Measurements from ENCODE around the gene UGT1A7. TPM values are rescaled to one million over a fixed set of nuclear protein-coding genes. Genes with fewer than 3 reads are reported as not detected.

UGT1A7 gene
- total and polyA plus RNA-seq, 7 experiments from 2014 or later: not detected

- no peaks in the 10 kb centered on the region for H3K9me3 ChIP-seq (ENCODE audit: control insufficient read depth in 2 of 3, low read length in 3 of 3)
- no peaks in the 10 kb centered on the region for H3K4me1 ChIP-seq (ENCODE audit: control insufficient read depth in 2 of 2, insufficient read depth in 2 of 2, low read length in 2 of 2)
- H3K27ac Mint-ChIP-seq: no peak overlapping the region
- CTCF ChIA-PET: no interaction called here
- intact Hi-C loops (cut with micrococcal nuclease): no loop called here
- H3K4me3 Mint-ChIP-seq: no peak overlapping the region
- no peaks in the 10 kb centered on the region for H3K4me1 Mint-ChIP-seq
- POLR2A ChIA-PET: no interaction called here
- ATAC-seq (no peak), DNase-seq (no peak)
- H3K9me3 Mint-ChIP-seq: peaks cover 0 to 1% (median 0%) of the 10 kb centered on the region in 11 donors
- no peak overlapping the region for H3K27ac ChIP-seq (ENCODE audit: low read depth, low read length)
- H3K27me3 Mint-ChIP-seq: peaks cover 9 to 30% (median 10%) of the 10 kb centered on the region in 5 donors
- H3K36me3 ChIP-seq (ENCODE audit: control insufficient read depth in 2 of 3, insufficient read depth in 3 of 3, low read length in 3 of 3): no peaks in the 10 kb centered on the region
- no peaks in the 10 kb centered on the region for H3K27me3 ChIP-seq (ENCODE audit: control insufficient read depth in 2 of 2, insufficient read depth in 2 of 2, low read length in 2 of 2)
- H3K4me3 ChIP-seq (ENCODE audit: low read length): no peak overlapping the region
- no peaks in the 10 kb centered on the region for H3K36me3 Mint-ChIP-seq
Observed at GRCh38 chr2:233813236-233814055, 131.7 kb downstream of the UGT1A7 start.

GRCh38 chr2:233814056-233814835 is 132.5 kb downstream of the UGT1A7 start:
- Mint-ChIP-seq H3K27me3 (peaks cover 7 to 34% (median 10%) of the 10 kb centered on the region in 5 donors), H3K36me3 (no peaks in the 10 kb centered on the region), H3K4me3 (no peak overlapping the region), H3K9me3 (peaks cover 0 to 1% (median 0%) of the 10 kb centered on the region in 11 donors), H3K27ac (no peak overlapping the region), H3K4me1 (no peaks in the 10 kb centered on the region)
- Histone ChIP-seq H3K27me3 (ENCODE audit: control insufficient read depth in 2 of 2, insufficient read depth in 2 of 2, low read length in 2 of 2) (no peaks in the 10 kb centered on the region), H3K4me3 (ENCODE audit: low read length) (no peak overlapping the region), H3K36me3 (ENCODE audit: control insufficient read depth in 2 of 3, insufficient read depth in 3 of 3, low read length in 3 of 3) (no peaks in the 10 kb centered on the region), H3K27ac (ENCODE audit: low read depth, low read length) (no peak overlapping the region), H3K9me3 (ENCODE audit: control insufficient read depth in 2 of 3, low read length in 3 of 3) (no peaks in the 10 kb centered on the region), H3K4me1 (ENCODE audit: control insufficient read depth in 2 of 2, insufficient read depth in 2 of 2, low read length in 2 of 2) (no peaks in the 10 kb centered on the region)
- ChIA-PET CTCF (no interaction called here), POLR2A (no interaction called here)
- no peak for ATAC-seq
- DNase-seq: no peak
- intact Hi-C loops (cut with micrococcal nuclease): no loop called here

GRCh38 chr2:233815861-233816260 is 134.2 kb downstream of the UGT1A7 start:
- Mint-ChIP-seq H3K4me1 (no peaks in the 10 kb centered on the region), H3K36me3 (no peaks in the 10 kb centered on the region), H3K27ac (no peak overlapping the region), H3K27me3 (peaks cover 4 to 23% (median 5%) of the 10 kb centered on the region in 5 donors), H3K9me3 (peaks cover 0 to 1% (median 0%) of the 10 kb centered on the region in 11 donors), H3K4me3 (no peak overlapping the region)
- intact Hi-C loops (cut with micrococcal nuclease): no loop called here
- CTCF ChIA-PET: no interaction called here
- no peak for DNase-seq
- POLR2A ChIA-PET: no interaction called here
- Histone ChIP-seq H3K4me1 (ENCODE audit: control insufficient read depth in 2 of 2, insufficient read depth in 2 of 2, low read length in 2 of 2) (no peaks in the 10 kb centered on the region), H3K4me3 (ENCODE audit: low read length) (no peak overlapping the region), H3K27me3 (ENCODE audit: control insufficient read depth in 2 of 2, insufficient read depth in 2 of 2, low read length in 2 of 2) (no peaks in the 10 kb centered on the region), H3K36me3 (ENCODE audit: control insufficient read depth in 2 of 3, insufficient read depth in 3 of 3, low read length in 3 of 3) (no peaks in the 10 kb centered on the region), H3K9me3 (ENCODE audit: control insufficient read depth in 2 of 3, low read length in 3 of 3) (no peaks in the 10 kb centered on the region), H3K27ac (ENCODE audit: low read depth, low read length) (no peak overlapping the region)
- ATAC-seq: no peak

GRCh38 chr2:233816334-233816733 is 134.6 kb downstream of the UGT1A7 start:
- Histone ChIP-seq H3K4me1 (ENCODE audit: control insufficient read depth in 2 of 2, insufficient read depth in 2 of 2, low read length in 2 of 2) (no peaks in the 10 kb centered on the region), H3K4me3 (ENCODE audit: low read length) (no peak overlapping the region), H3K9me3 (ENCODE audit: control insufficient read depth in 2 of 3, low read length in 3 of 3) (no peaks in the 10 kb centered on the region), H3K27ac (ENCODE audit: low read depth, low read length) (no peak overlapping the region), H3K36me3 (ENCODE audit: control insufficient read depth in 2 of 3, insufficient read depth in 3 of 3, low read length in 3 of 3) (no peaks in the 10 kb centered on the region), H3K27me3 (ENCODE audit: control insufficient read depth in 2 of 2, insufficient read depth in 2 of 2, low read length in 2 of 2) (no peaks in the 10 kb centered on the region)
- Mint-ChIP-seq H3K36me3 (no peaks in the 10 kb centered on the region), H3K27ac (no peak overlapping the region), H3K4me1 (no peaks in the 10 kb centered on the region), H3K27me3 (peaks cover under 1 to 23% (median 5%) of the 10 kb centered on the region in 5 donors), H3K4me3 (no peak overlapping the region), H3K9me3 (peaks cover 0 to 1% (median 0%) of the 10 kb centered on the region in 11 donors)
- ATAC-seq (no peak), DNase-seq (no peak)
- ChIA-PET POLR2A (no interaction called here), CTCF (no interaction called here)
- intact Hi-C loops (cut with micrococcal nuclease): no loop called here

GRCh38 chr2:233816771-233817170 is 135.1 kb downstream of the UGT1A7 start:
- no peak for DNase-seq
- Mint-ChIP-seq H3K9me3 (peaks cover 0 to 1% (median 0%) of the 10 kb centered on the region in 11 donors), H3K4me1 (no peaks in the 10 kb centered on the region), H3K4me3 (no peak overlapping the region), H3K27me3 (peaks cover 0 to 23% (median 5%) of the 10 kb centered on the region in 5 donors), H3K27ac (no peak overlapping the region), H3K36me3 (no peaks in the 10 kb centered on the region)
- Histone ChIP-seq H3K9me3 (ENCODE audit: control insufficient read depth in 2 of 3, low read length in 3 of 3) (no peaks in the 10 kb centered on the region), H3K27me3 (ENCODE audit: control insufficient read depth in 2 of 2, insufficient read depth in 2 of 2, low read length in 2 of 2) (no peaks in the 10 kb centered on the region), H3K4me3 (ENCODE audit: low read length) (no peak overlapping the region), H3K36me3 (ENCODE audit: control insufficient read depth in 2 of 3, insufficient read depth in 3 of 3, low read length in 3 of 3) (no peaks in the 10 kb centered on the region), H3K27ac (ENCODE audit: low read depth, low read length) (no peak overlapping the region), H3K4me1 (ENCODE audit: control insufficient read depth in 2 of 2, insufficient read depth in 2 of 2, low read length in 2 of 2) (no peaks in the 10 kb centered on the region)
- intact Hi-C loops (cut with micrococcal nuclease): no loop called here
- CTCF ChIA-PET: no interaction called here
- POLR2A ChIA-PET: no interaction called here
- no peak for ATAC-seq

- H3K36me3 Mint-ChIP-seq: no peaks in the 10 kb centered on the region
- H3K27me3 Mint-ChIP-seq: peaks cover 0 to 23% (median 5%) of the 10 kb centered on the region in 5 donors
- no peak overlapping the region for H3K4me3 Mint-ChIP-seq
- H3K4me1 Mint-ChIP-seq: no peaks in the 10 kb centered on the region
- no peak overlapping the region for H3K4me3 ChIP-seq (ENCODE audit: low read length)
- H3K27ac ChIP-seq (ENCODE audit: low read depth, low read length): no peak overlapping the region
- H3K4me1 ChIP-seq (ENCODE audit: control insufficient read depth in 2 of 2, insufficient read depth in 2 of 2, low read length in 2 of 2): no peaks in the 10 kb centered on the region
- H3K9me3 ChIP-seq (ENCODE audit: control insufficient read depth in 2 of 3, low read length in 3 of 3): no peaks in the 10 kb centered on the region
- DNase-seq: no peak
- H3K9me3 Mint-ChIP-seq: peaks cover 0 to 1% (median 0%) of the 10 kb centered on the region in 11 donors
- POLR2A ChIA-PET: no interaction called here
- ATAC-seq: no peak
- CTCF ChIA-PET: no interaction called here
- intact Hi-C loops (cut with micrococcal nuclease): no loop called here
- H3K27ac Mint-ChIP-seq: no peak overlapping the region
- H3K27me3 ChIP-seq (ENCODE audit: control insufficient read depth in 2 of 2, insufficient read depth in 2 of 2, low read length in 2 of 2): no peaks in the 10 kb centered on the region
- no peaks in the 10 kb centered on the region for H3K36me3 ChIP-seq (ENCODE audit: control insufficient read depth in 2 of 3, insufficient read depth in 3 of 3, low read length in 3 of 3)
Observed at GRCh38 chr2:233817361-233817911, 135.7 kb downstream of the UGT1A7 start.
